ENCODE data around the gene P2RY14. TPM values are rescaled to one million over a fixed set of nuclear protein-coding genes. Genes with fewer than 3 reads are reported as not detected.

Gene P2RY14
- total RNA-seq, 1 donor from 2014 or later: not detected

GRCh38 chr3:151228666-151229040 lies 49.7 kb downstream of the P2RY14 start:
- Mint-ChIP-seq H3K9me3 (no peaks in the 10 kb centered on the region), H3K4me1 (peaks cover 5% of the 10 kb centered on the region), H3K4me3 (no peak overlapping the region), H3K27ac (peak overlapping the region; percentile 55), H3K27me3 (ENCODE audit: insufficient read depth, low read depth) (no peaks in the 10 kb centered on the region), H3K36me3 (no peaks in the 10 kb centered on the region)
- H3F3A ChIP-seq (ENCODE audit: low read depth): no peaks in the 10 kb centered on the region
- no peaks in the 10 kb centered on the region for H3K4me1 ChIP-seq
- no peak for TF ChIP-seq EZH2phosphoT487 (IDR thresholded peaks at IDR 0.05)
- TF ChIP-seq CTCF (IDR thresholded peaks at IDR 0.05): no peak
- H3K79me2 ChIP-seq (ENCODE audit: low read depth): no peaks in the 10 kb centered on the region
- no peak for DNase-seq (ENCODE audit: low spot score)
- H3K27ac ChIP-seq: no peak overlapping the region
- H4K20me1 ChIP-seq (ENCODE audit: low read depth): no peaks in the 10 kb centered on the region
- H3K9me3 ChIP-seq (ENCODE audit: low read depth): no peaks in the 10 kb centered on the region
- no peak overlapping the region for H3K4me3 ChIP-seq
- no peaks in the 10 kb centered on the region for H3K36me3 ChIP-seq
- H3K27me3 ChIP-seq: no peaks in the 10 kb centered on the region
- no peak overlapping the region for H2AFZ ChIP-seq (replicated peaks)
- H3K4me2 ChIP-seq: no peak overlapping the region
- no peak overlapping the region for H3K9ac ChIP-seq

GRCh38 chr3:151227807-151228665 lies 50.3 kb downstream of the P2RY14 start:
- H3K9me3 ChIP-seq (ENCODE audit: low read depth): no peaks in the 10 kb centered on the region
- H3K27me3 Mint-ChIP-seq (ENCODE audit: insufficient read depth, low read depth): no peaks in the 10 kb centered on the region
- TF ChIP-seq EZH2 (IDR thresholded peaks at IDR 0.05): no peak
- peak; percentile 94 for TF ChIP-seq CTCF (IDR thresholded peaks at IDR 0.05)
- no peak for TF ChIP-seq EZH2phosphoT487 (IDR thresholded peaks at IDR 0.05)
- peaks cover 5% of the 10 kb centered on the region for H3K4me1 Mint-ChIP-seq
- H3K4me1 ChIP-seq: no peaks in the 10 kb centered on the region
- H3K4me2 ChIP-seq: no peak overlapping the region
- H2AFZ ChIP-seq (replicated peaks): no peak overlapping the region
- H3K4me3 Mint-ChIP-seq: peak overlapping the region; percentile 35
- peak; percentile 81 for DNase-seq (ENCODE audit: low spot score)
- no peaks in the 10 kb centered on the region for H4K20me1 ChIP-seq (ENCODE audit: low read depth)
- no peaks in the 10 kb centered on the region for H3K36me3 Mint-ChIP-seq
- no peaks in the 10 kb centered on the region for H3K79me2 ChIP-seq (ENCODE audit: low read depth)
- no peaks in the 10 kb centered on the region for H3F3A ChIP-seq (ENCODE audit: low read depth)
- H3K4me3 ChIP-seq: no peak overlapping the region
- H3K27me3 ChIP-seq: no peaks in the 10 kb centered on the region
- no peak overlapping the region for H3K27ac ChIP-seq
- peak overlapping the region; percentile 55 for H3K27ac Mint-ChIP-seq
- no peaks in the 10 kb centered on the region for H3K36me3 ChIP-seq
- no peak overlapping the region for H3K9ac ChIP-seq
- H3K9me3 Mint-ChIP-seq: no peaks in the 10 kb centered on the region

- no peak for DNase-seq (ENCODE audit: low spot score)
- Histone ChIP-seq H3K4me1 (no peaks in the 10 kb centered on the region), H3K27ac (no peak overlapping the region), H3K4me3 (no peak overlapping the region), H3K36me3 (no peaks in the 10 kb centered on the region), H3K4me2 (no peak overlapping the region), H3K9ac (no peak overlapping the region), H3K79me2 (ENCODE audit: low read depth) (no peaks in the 10 kb centered on the region), H2AFZ (replicated peaks) (no peak overlapping the region), H3F3A (ENCODE audit: low read depth) (no peaks in the 10 kb centered on the region), H4K20me1 (ENCODE audit: low read depth) (no peaks in the 10 kb centered on the region), H3K9me3 (ENCODE audit: low read depth) (no peaks in the 10 kb centered on the region), H3K27me3 (no peaks in the 10 kb centered on the region)
- peak overlapping the region; percentile 8 for H3K27ac Mint-ChIP-seq
- peaks cover 2% of the 10 kb centered on the region for H3K9me3 Mint-ChIP-seq
- TF ChIP-seq EZH2phosphoT487 (IDR thresholded peaks at IDR 0.05): no peak
- TF ChIP-seq CTCF (IDR thresholded peaks at IDR 0.05): no peak
- no peak for TF ChIP-seq EZH2 (IDR thresholded peaks at IDR 0.05)
- peaks cover 3% of the 10 kb centered on the region for H3K36me3 Mint-ChIP-seq
- H3K4me3 Mint-ChIP-seq: no peak overlapping the region
- no peaks in the 10 kb centered on the region for H3K27me3 Mint-ChIP-seq (ENCODE audit: insufficient read depth, low read depth)
- peaks cover 5% of the 10 kb centered on the region for H3K4me1 Mint-ChIP-seq
These were observed 51.0 kb downstream of the P2RY14 start for GRCh38 chr3:151227266-151227806.

Measured in neural progenitor cell (in vitro differentiated cells).